Gastrocnemius medialis (tissue), 4 donors: ENCODE results near the gene GLIPR1L2. TPM values are rescaled to one million over a fixed set of nuclear protein-coding genes. Genes with fewer than 3 reads are reported as not detected.
A peak's percentile ranks its signal among the peaks of the same experiment; 100 is the strongest.

ENCODE experiments used
- ATAC-seq, 2 donors: fragments of 150-250 bp; one replicate each; pipeline ENCODE4 v1.9.1; 2016
- DNase-seq, 2 donors: peaks; one replicate each; pipeline ENCODE4 v3.0.0-alpha.2; 2019
- H3K27ac ChIP-seq, 4 donors: fragments of 200-600 bp; sonication (generic); 1 replicate in 1 of 4; 2 replicates in 3 of 4; pipeline ENCODE4 v1.5.1; 2016 to 2018; ENCODE audit warnings: mild to moderate bottlenecking in 2 of 4, moderate library complexity in 1 of 4
- H3K27me3 ChIP-seq, 3 donors: fragments of 200-600 bp; sonication (generic) in 2 of 3; 1 replicate in 1 of 3; 2 replicates in 2 of 3; pipeline versions ENCODE4 v1.5.1 to v1.6.0; 2016 to 2019; ENCODE audit warnings: mild to moderate bottlenecking in 1 of 3, moderate library complexity in 1 of 3
- H3K36me3 ChIP-seq, 2 donors: fragments of 200-600 bp; sonication (generic) in 1 of 2; one replicate each; pipeline ENCODE4 v1.5.1; 2017 to 2018
- H3K4me1 ChIP-seq, 2 donors: fragments of 200-600 bp; sonication (generic) in 1 of 2; one replicate each; pipeline ENCODE4 v1.5.1; 2016 to 2017; ENCODE audit warnings: mild to moderate bottlenecking in 2 of 2
- H3K4me3 ChIP-seq, 4 donors: fragments of 200-600 bp; sonication (generic) in 3 of 4; 1 replicate in 1 of 4; 2 replicates in 3 of 4; pipeline ENCODE4 v1.5.1; 2016 to 2019; ENCODE audit warnings: mild to moderate bottlenecking in 2 of 4
- H3K9me3 ChIP-seq, 3 donors: fragments of 200-600 bp; sonication (generic) in 2 of 3; 1 replicate in 1 of 3; 2 replicates in 2 of 3; pipeline ENCODE4 v1.5.1; 2016 to 2019
- POLR2A ChIP-seq, 2 donors: fragments of 450-650 bp; IDR thresholded peaks; one replicate each; pipeline ENCODE4 v1.6.1; 2017; ENCODE audit warnings: antibody characterized with exemption in 2 of 2, mild to moderate bottlenecking in 2 of 2, moderate library complexity in 2 of 2
- in situ Hi-C, 4 donors: fragments of 200-750 bp; cut with MboI; loops; one replicate each; pipeline versions ENCODE4 v1.15.0 to v1.8.0; 2017; ENCODE audit warnings: low sequenced_read_pairs in 4 of 4
- intact Hi-C: fragments of 100-400 bp; cut with DNase I; formaldehyde crosslinking; loops from one replicate; pipeline ENCODE4 v1.15.1; 2023; ENCODE audit warnings: low total_unique reads
- total RNA-seq, 4 donors: library from RNA; depleted of rRNA; stranded (reverse); fragments of >200 nt; gene quantifications; one replicate each; pipeline versions ENCODE4 v1.1.0 to v1.2.3, GENCODE V29; 2016
- TF ChIP-seq, protein P1 (sequence below), 5 experiments: fragments of 450-650 bp in 3 of 5; fragments of 200-600 bp in 2 of 5; sonication (generic) in 2 of 5; IDR thresholded peaks in 4 of 5; conservative IDR thresholded peaks in 1 of 5; 1 replicate in 4 of 5; 2 replicates in 1 of 5; pipeline ENCODE4 v1.5.1; 2016 to 2019; ENCODE audit warnings: antibody characterized with exemption in 5 of 5, mild to moderate bottlenecking in 3 of 5, moderate library complexity in 3 of 5

The GLIPR1L2 gene
- total RNA-seq, 4 donors from 2014 or later, result 0.33 to 1.0 (median 0.49) TPM; not detected in 1

DNA sequence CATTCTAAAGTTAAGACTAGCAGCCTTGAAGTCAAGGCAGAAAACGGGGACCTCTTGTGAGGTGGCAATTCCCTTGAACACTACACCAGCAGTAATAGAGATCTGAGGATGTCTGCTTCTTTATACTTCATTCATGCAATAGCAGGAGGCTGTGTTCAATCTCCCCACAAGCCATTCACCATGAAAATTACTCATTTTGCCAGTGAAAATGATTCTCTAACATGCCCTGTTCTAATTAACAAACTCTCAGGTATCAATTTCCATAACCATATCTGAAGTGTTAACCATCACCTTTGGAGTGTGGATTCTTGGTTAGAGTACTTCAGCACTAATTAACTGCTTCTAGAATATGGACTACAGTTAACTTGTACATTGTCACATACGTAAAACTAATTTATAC lies 86.2 kb downstream of the GLIPR1L2 start:
- Histone ChIP-seq H3K27me3 (no peaks in the 10 kb centered on the region), H3K9me3 (no peaks in the 10 kb centered on the region), H3K4me1 (peaks cover 3 to 13% of the 10 kb centered on the region in 2 donors), H3K27ac (no peak overlapping the region), H3K36me3 (no peaks in the 10 kb centered on the region), H3K4me3 (no peak overlapping the region)
- intact Hi-C loops, result no loop called here
- no peak for ATAC-seq
- TF ChIP-seq POLR2A (IDR thresholded peaks at IDR 0.05), result no peak
- TF ChIP-seq, protein P1, sequence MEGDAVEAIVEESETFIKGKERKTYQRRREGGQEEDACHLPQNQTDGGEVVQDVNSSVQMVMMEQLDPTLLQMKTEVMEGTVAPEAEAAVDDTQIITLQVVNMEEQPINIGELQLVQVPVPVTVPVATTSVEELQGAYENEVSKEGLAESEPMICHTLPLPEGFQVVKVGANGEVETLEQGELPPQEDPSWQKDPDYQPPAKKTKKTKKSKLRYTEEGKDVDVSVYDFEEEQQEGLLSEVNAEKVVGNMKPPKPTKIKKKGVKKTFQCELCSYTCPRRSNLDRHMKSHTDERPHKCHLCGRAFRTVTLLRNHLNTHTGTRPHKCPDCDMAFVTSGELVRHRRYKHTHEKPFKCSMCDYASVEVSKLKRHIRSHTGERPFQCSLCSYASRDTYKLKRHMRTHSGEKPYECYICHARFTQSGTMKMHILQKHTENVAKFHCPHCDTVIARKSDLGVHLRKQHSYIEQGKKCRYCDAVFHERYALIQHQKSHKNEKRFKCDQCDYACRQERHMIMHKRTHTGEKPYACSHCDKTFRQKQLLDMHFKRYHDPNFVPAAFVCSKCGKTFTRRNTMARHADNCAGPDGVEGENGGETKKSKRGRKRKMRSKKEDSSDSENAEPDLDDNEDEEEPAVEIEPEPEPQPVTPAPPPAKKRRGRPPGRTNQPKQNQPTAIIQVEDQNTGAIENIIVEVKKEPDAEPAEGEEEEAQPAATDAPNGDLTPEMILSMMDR (IDR thresholded peaks at IDR 0.05 in 4 of 5, conservative IDR thresholded peaks at IDR 0.05 in 1 of 5), result no peak
- in situ Hi-C loops, result no loop called here
- DNase-seq, result no peak

DNA sequence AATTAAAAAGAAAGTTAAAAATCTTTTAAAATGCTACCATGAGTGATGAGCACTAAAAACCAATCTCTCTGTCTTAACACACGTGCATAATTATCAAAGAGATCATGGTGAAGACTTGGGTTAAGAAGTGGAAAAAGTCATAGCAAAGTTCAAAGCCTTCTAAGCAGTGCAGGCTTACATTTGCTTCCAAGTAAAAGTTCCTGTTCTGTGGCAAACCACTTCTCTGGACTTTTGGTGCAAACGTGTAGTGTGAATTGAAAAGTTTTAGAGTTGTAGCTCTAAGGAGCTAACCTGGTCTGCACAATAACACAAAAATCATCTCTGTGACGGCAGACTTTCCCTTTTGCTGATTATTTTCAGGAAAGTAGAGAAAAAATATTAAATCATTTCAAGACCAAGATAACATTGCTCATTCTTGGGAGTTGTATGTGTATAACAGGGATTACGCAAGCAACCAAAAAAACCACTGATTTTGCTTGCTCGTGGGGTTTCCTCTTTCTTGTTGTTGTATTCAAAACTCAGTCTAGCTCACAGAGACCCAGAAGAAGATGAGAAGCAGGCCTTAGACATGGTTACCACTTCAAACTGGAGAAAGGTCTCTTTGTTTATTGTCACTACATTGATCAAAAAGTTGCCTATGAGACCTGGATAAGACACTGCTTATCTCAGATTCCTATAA lies 87.4 kb downstream of the GLIPR1L2 start:
- no peak for DNase-seq
- Histone ChIP-seq H3K27me3 (no peaks in the 10 kb centered on the region), H3K36me3 (no peaks in the 10 kb centered on the region), H3K27ac (no peak overlapping the region), H3K9me3 (no peaks in the 10 kb centered on the region), H3K4me3 (no peak overlapping the region), H3K4me1 (peaks cover 3 to 13% of the 10 kb centered on the region in 2 donors)
- no peak for ATAC-seq
- in situ Hi-C loops (no loop called here), intact Hi-C loops (no loop called here)
- TF ChIP-seq, protein P1 (IDR thresholded peaks at IDR 0.05 in 4 of 5, conservative IDR thresholded peaks at IDR 0.05 in 1 of 5), result no peak
- no peak for TF ChIP-seq POLR2A (IDR thresholded peaks at IDR 0.05)

DNA sequence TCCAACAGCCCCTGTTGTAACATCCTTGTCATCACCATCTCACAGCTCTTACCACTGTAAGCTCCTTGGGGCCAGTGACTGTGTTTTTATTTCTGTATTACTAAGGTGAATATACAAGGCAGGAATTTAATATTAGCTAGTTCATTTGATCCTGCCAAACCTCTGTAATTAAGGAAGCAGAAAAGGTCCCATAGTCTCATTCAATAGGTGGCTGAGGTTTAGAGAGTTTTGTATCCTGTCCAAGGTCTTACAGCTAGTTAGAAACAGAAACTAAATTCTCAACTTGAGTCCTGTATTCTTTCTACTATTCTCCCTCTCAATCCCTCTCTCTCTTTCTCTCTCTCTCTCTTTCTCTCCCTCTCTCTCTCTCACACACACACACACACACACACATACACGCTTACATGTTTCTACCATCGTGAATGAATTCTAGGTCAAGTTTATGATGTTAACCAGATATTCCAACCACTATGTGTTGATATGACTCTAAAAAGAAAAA lies 89.1 kb downstream of the GLIPR1L2 start:
- Histone ChIP-seq H3K36me3 (no peaks in the 10 kb centered on the region), H3K9me3 (no peaks in the 10 kb centered on the region), H3K27me3 (no peaks in the 10 kb centered on the region), H3K4me1 (peaks cover 6 to 13% of the 10 kb centered on the region in 2 donors), H3K4me3 (peak overlapping the region; percentile 41 to 50 (median 47)), H3K27ac (peak overlapping the region; percentile 47 to 59 (median 55))
- peak in 1 of 2 donors; percentile 22 for ATAC-seq
- in situ Hi-C loops (no loop called here), intact Hi-C loops (no loop called here)
- no peak for DNase-seq
- TF ChIP-seq POLR2A (IDR thresholded peaks at IDR 0.05), result no peak
- TF ChIP-seq, protein P1 (IDR thresholded peaks at IDR 0.05 in 4 of 5, conservative IDR thresholded peaks at IDR 0.05 in 1 of 5), result no peak

DNA sequence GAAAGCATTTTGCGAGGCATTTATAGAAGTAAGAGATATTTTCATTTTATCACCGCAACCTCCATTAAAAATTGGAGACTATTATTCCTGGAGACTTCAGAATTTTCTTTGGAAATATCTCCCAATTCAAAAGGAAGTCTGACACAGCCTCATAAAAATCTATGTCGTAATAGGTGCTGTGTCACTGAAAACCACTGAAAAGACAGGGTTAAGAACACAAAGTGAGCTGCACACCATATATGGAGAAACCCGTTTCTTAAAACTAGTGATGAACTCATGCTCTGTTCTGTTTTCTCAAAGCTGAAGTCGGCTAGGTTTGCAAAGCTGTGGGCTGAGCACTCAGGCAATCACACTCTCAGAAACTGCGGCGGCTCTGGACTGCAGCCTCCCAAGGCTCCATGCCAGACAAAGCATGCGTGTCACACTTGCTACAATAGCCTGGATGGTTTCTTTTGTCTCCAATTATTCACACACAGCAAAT lies 89.6 kb downstream of the GLIPR1L2 start, which contains the start of gene GLIPR1:
Gene GLIPR1, plus strand, starts transcription at position 287 of the 481 bp plus-strand sequence. Its CDS starts 126 bp downstream, at position 413.
- Histone ChIP-seq H3K36me3 (no peaks in the 10 kb centered on the region), H3K4me3 (peak within 1 kb of the TSS; percentile 41 to 50 (median 47)), H3K27me3 (no peaks in the 10 kb centered on the region), H3K4me1 (peaks cover 6 to 13% of the 10 kb centered on the region in 2 donors), H3K9me3 (no peaks in the 10 kb centered on the region), H3K27ac (peak within 1 kb of the TSS; percentile 47 to 59 (median 55))
- TF ChIP-seq POLR2A (IDR thresholded peaks at IDR 0.05), result peak; percentile 18 to 44
- TF ChIP-seq, protein P1 (IDR thresholded peaks at IDR 0.05 in 4 of 5, conservative IDR thresholded peaks at IDR 0.05 in 1 of 5), result no peak
- intact Hi-C loops, result no loop called here
- in situ Hi-C loops, result no loop called here
- DNase-seq (peak; percentile 27 to 57), ATAC-seq (peak; percentile 77 to 83)
